AML-193 (cell line): ENCODE data around the gene MISFA.
A peak's percentile ranks its signal among the peaks of the same experiment; 100 is the strongest.
"Not testable (repeated sequence)": the region's sequence is repeated elsewhere in the genome, so short reads cannot be mapped to it uniquely, and the experiment has no call there.

Source experiments
- DNase-seq, 2 experiments: peaks; one replicate each; lab custom pipeline; 2025; lab: John Stamatoyannopoulos, UW

Gene MISFA

GRCh38 chr11:18599739-18600230 is at the start of gene MISFA:
TSS of gene MISFA (plus strand) at chr11:18599789. CDS start at chr11:18599929, 140 bp downstream.
- no peak for DNase-seq

DNA sequence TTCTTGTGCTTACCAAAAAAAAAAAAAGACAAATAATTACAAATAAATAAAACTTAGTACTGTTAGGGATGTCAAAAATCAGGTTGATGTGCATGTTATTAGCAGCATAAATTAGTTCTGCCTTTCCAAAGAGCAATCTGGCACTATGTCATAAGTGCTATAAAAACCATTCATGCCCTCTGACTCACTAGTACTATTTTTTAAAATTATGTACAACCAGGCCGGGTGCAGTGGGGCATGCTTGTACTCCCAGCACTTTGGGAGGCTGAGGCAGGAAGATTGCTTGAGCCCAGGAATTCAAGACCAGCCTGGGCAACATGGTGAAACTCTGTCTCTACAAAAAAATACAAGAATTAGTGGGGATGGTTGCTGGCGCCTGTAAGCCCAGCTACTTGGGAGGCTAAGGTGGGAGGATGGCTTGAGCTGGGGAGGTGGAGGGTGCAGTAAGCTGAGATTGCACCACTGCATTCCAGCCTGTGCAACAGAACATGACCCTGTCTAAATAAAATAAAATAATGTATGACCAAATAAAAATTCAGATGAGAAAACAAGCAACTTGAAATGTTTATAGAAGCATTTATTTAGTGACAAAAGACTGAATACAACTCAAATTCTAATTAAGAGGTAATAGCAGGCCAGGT is 36.4 kb upstream of the MISFA start:
- DNase-seq = no peak

- no peak for DNase-seq
Observed at GRCh38 chr11:18564149-18564548, 35.4 kb upstream of the MISFA start.

- no peak for DNase-seq
Observed at GRCh38 chr11:18566406-18566805, 33.2 kb upstream of the MISFA start.

DNA sequence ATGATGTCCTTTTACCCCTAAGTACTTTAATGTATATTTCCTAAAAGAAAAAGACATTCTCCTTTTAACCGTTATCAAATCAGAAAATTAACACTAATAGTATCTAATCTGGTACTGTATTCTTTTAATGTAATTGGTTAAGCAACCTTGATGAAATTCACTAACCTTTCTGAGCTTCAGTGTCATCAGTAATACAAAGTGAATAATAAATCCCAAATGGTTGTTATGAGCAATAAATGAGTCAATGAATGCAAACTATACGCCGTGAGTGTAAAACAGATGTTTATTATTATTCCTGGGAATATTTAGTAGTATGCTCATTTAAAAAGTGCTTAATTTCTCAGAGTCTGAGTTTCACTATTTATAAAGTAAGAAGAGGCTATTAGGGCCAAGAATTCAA is 32.5 kb upstream of the MISFA start:
- DNase-seq = no peak

GRCh38 chr11:18575361-18575760 is 24.2 kb upstream of the MISFA start:
- no peak for DNase-seq

- no peak for DNase-seq
Observed at GRCh38 chr11:18578975-18579598, 20.5 kb upstream of the MISFA start.

GRCh38 chr11:18580113-18580766 is 19.3 kb upstream of the MISFA start:
- DNase-seq = no peak

DNA sequence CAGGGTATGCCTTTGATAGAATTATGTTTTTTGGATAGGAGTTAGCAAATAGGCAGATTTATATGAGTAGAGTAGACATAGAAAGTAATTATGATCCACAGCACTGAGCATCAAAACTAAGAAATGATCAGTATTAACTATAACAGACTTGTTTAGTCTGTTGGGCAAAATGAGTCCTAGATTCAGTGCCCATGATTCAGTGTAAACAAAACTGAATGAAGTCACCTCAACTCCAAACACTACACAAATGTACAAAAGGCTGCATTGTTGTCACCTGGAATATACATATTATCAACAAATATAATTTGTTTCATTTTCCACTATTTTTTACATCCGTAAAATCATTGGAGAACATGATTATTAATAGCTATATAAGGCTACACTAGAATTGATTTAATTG is 17.8 kb upstream of the MISFA start:
- DNase-seq = no peak

DNA sequence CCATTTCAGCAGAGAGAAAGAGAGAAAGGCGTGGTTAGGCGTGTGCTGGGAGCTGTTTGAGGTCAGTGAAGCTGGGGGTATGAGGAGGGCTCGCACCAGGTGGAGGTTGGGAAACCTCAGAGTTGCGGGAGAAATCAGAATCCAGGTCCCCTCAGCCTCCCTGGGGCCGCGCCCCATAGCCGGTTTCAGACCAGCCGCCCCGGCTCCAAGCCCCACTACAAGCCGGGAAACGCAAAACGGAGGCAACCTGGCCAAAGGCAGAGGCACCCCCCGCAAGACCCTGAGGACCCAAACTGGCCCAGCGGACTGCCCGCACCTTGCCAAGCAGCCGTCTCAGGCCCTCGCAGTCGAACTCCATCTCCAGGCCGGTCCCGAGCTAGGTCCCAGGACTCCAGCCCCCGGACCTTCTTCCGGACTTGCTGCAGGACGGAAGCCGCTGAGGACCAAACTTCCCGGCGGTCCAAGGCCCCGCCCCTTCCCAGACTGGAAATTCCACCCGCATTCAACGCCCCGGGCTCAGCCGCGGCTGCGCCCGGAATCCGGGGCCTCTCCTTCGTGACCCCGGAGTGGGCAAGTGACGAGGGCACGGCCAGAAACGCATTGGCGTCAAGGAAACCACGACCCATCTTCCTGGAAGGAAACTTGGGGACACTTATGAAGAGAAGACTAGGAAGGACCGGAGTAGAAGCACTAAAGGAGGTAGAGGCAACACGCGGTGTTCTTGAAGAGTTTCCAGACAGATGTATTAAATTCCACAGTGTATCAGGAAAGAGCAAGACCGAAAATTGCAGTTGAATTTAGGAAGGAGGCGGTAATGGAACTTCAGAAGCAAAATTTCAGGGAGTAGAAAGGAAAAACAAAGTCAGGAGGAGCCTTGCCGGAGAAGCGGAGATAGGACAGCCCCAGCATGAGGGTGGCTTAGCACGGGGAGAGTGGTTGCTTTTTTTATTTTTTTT is 11.0 kb upstream of the MISFA start, which contains the start of gene UEVLD:
Gene UEVLD (minus strand): TSS at position 438 of the 956 bp plus-strand sequence. CDS start 80 bp downstream, at position 358.
- no peak for DNase-seq

DNA sequence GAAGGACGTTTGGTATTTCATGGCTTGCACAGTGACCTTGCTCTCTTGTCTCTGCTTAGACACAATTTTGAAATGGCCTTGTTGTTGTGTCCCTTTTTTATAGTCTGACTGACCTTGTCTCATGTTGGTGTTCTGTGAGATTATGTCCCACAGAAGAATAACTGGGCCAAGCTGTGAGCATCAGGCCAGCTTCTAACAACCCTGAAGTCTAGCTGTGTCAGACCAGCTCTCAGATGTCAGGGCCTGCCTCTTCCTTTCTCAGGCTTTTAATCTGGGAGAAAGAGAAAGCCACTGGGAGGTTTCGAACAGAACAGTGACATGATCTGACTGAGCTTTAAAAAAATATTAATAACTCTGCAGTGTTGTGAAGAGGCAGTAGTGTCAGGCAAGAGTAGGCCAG is 9.0 kb upstream of the MISFA start:
- no peak for DNase-seq

DNA sequence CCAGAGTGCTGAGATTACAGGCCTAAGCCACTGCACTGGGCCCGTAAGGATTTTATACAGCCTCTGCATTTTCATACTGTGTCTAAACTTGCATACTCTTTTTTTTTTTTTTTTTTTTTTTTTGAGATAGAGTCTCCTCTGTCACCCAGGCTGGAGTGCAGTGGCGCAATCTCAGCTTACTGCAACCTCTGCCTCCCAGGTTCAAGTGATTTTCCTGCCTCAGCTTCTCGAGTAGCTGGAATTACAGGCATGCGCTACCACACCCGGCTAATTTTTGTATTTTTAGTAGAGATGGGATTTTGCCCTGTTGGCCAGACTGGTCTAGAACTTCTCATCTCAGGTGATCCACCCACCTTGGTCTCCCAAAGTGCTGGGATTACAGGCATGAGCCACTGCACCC is 5.5 kb upstream of the MISFA start:
- DNase-seq = not testable (repeated sequence)

- no peak for DNase-seq
Observed at GRCh38 chr11:18594999-18595749, 4.4 kb upstream of the MISFA start.

GRCh38 chr11:18600915-18601569 is 1.5 kb downstream of the MISFA start:
- DNase-seq = no peak

DNA sequence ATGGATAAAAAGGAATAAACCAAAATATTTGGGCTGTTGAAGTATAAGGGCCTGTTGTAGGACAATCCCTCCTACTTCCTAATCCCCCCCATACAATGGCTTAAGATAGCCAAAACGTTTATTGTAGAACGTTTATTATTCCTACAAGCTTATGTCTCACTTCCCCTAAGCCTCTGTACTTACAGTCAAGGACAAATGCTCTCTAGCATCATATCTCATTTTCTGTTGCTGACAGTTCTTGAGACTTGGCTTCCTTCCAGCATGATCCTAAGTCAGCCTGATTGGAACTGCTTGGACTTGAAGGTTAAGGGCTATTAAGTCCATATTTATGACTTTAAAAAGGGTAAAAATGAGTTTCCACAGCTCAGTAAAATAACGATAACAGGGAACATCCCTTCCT is 8.8 kb downstream of the MISFA start:
- DNase-seq = no peak

- DNase-seq = no peak
Observed at GRCh38 chr11:18611196-18611595, 11.6 kb downstream of the MISFA start.

- no peak for DNase-seq
Observed at GRCh38 chr11:18612394-18612793, 12.8 kb downstream of the MISFA start.

DNA sequence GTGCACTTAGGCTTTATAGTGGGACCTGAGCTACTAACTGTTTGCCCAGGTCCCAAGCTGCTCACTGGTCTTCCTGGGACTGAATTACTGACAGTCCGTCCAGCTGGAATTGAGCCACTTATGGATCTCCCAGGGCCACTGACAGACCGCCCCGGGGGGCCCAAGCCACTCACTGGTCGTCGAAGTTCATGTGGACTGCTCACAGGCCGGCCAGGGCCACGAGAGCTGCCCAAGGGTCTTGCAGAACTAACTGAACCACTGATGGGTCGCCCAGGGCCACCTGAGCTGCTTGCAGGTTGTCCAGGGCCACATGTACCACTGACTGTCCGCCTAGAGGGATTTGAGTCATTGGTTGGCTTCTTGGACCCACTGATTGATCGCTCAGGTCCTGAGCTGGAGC is 15.1 kb downstream of the MISFA start:
- DNase-seq = no peak

DNA sequence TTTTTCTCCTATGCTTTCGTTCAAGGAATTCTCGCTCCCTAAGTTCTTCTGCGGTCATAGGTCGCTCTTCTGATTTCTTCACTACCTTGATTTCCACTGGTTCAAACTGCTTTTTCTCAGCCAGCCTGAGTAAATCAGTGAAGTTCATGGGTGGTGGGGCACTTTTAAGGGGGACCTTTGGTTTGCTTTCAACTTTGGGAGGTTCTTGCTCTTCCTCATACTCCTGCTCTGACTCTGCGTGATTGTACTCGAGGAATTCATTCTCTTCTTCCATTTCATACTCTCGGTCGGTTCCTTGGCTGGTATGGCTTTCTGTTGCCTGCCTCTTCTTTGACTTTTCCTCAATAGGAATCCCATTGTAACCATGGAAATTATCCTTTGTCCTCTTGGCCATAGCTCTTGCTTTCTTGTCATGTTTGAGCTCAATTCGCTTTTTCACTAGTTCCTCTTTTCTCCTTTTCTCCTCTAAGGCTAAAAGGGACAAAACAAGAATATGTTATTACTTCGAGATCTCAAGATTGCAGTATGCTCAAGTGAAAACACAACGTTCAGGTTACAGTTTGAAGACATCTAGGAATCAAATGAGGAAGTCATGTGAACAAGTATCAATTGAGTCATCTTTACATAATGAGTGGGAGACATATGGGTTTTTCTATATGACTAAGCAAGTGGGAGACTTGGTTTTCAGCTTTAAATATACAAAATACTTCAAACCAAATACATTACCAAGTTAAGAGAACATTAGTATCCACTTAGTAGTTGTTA is 16.2 kb downstream of the MISFA start:
- DNase-seq = peak; percentile 56 to 59
